NOMO-1 (cell line): ENCODE data around the gene FURIN.
"Not testable (repeated sequence)": the region's sequence is repeated elsewhere in the genome, so short reads cannot be mapped to it uniquely, and the experiment has no call there.

Experiments
- DNase-seq, 2 experiments: peaks; one replicate each; lab custom pipeline; 2025; ENCODE audit not compliant: unreplicated experiment in 2 of 2; lab: John Stamatoyannopoulos, UW

Gene FURIN

GRCh38 chr15:90914305-90915080 lies 46.1 kb downstream of the FURIN start:
- DNase-seq = peak; percentile 41 to 84

GRCh38 chr15:90915216-90915807 lies 46.9 kb downstream of the FURIN start:
- no peak for DNase-seq

GRCh38 chr15:90915808-90916440 lies 47.5 kb downstream of the FURIN start:
- peak; percentile 78 to 80 for DNase-seq

- no peak for DNase-seq
These were observed 48.1 kb downstream of the FURIN start for GRCh38 chr15:90916461-90916860.

GRCh38 chr15:90917569-90917968 lies 49.2 kb downstream of the FURIN start:
- no peak for DNase-seq

- DNase-seq = no peak
These were observed 49.8 kb downstream of the FURIN start for GRCh38 chr15:90918034-90918788.

GRCh38 chr15:90918835-90919234 lies 50.4 kb downstream of the FURIN start:
- no peak for DNase-seq

GRCh38 chr15:90921887-90922286 lies 53.5 kb downstream of the FURIN start:
- no peak for DNase-seq

- DNase-seq = not testable (repeated sequence)
These were observed 54.4 kb downstream of the FURIN start for GRCh38 chr15:90922712-90923322.

GRCh38 chr15:90924375-90924774 lies 56.0 kb downstream of the FURIN start:
- DNase-seq = no peak

- DNase-seq = not testable (repeated sequence)
These were observed 58.4 kb downstream of the FURIN start for GRCh38 chr15:90926766-90927165.

- peak in 1 of 2 experiments; percentile 52 for DNase-seq
These were observed 59.7 kb downstream of the FURIN start for GRCh38 chr15:90928106-90928505.

GRCh38 chr15:90929246-90930019 lies 61.0 kb downstream of the FURIN start:
- DNase-seq = peak in 1 of 2 experiments; percentile 81

- no peak for DNase-seq
These were observed 62.6 kb downstream of the FURIN start for GRCh38 chr15:90930861-90931574.

- no peak for DNase-seq
These were observed 63.1 kb downstream of the FURIN start for GRCh38 chr15:90931575-90931827.

GRCh38 chr15:90931828-90932659 lies 63.7 kb downstream of the FURIN start, which contains the start of gene HDDC3:
HDDC3 (minus strand) TSS chr15:90932549; CDS start chr15:90932540, 9 bp downstream.
- DNase-seq = peak; percentile 93

GRCh38 chr15:90932660-90932991 lies 64.2 kb downstream of the FURIN start:
- no peak for DNase-seq
